ENCODE measurements around the gene EXOSC9.
A peak's percentile ranks its signal among the peaks of the same experiment; 100 is the strongest.
"Not testable (repeated sequence)": the region's sequence is repeated elsewhere in the genome, so short reads cannot be mapped to it uniquely, and the experiment has no call there.

EXOSC9 gene

GRCh38 chr4:121800961-121801714 lies at the start of gene EXOSC9:
Gene EXOSC9, plus strand, starts transcription at chr4:121801323. Its CDS starts 102 bp downstream, at chr4:121801425.
- DNase-seq (ENCODE audit: low spot score): peak; percentile 89

GRCh38 chr4:121752142-121752541 lies 49.0 kb upstream of the EXOSC9 start:
- not testable (repeated sequence) for DNase-seq (ENCODE audit: low spot score)

GRCh38 chr4:121758925-121759568 lies 42.1 kb upstream of the EXOSC9 start:
- no peak for DNase-seq (ENCODE audit: low spot score)

GRCh38 chr4:121760205-121760604 lies 40.9 kb upstream of the EXOSC9 start:
- no peak for DNase-seq (ENCODE audit: low spot score)

GRCh38 chr4:121764303-121764701 lies 36.8 kb upstream of the EXOSC9 start:
- DNase-seq (ENCODE audit: low spot score): no peak

GRCh38 chr4:121764702-121765367 lies 36.3 kb upstream of the EXOSC9 start, which contains the start of gene SMIM43:
Gene SMIM43, minus strand, starts transcription at chr4:121765164. Its CDS starts 59 bp downstream, at chr4:121765105.
- peak; percentile 58 for DNase-seq (ENCODE audit: low spot score)

- DNase-seq (ENCODE audit: low spot score): no peak
Observed at GRCh38 chr4:121765368-121765705, 35.8 kb upstream of the EXOSC9 start.

GRCh38 chr4:121765971-121766538 lies 35.1 kb upstream of the EXOSC9 start:
- no peak for DNase-seq (ENCODE audit: low spot score)

- DNase-seq (ENCODE audit: low spot score): no peak
Observed at GRCh38 chr4:121767166-121767565, 34.0 kb upstream of the EXOSC9 start.

- DNase-seq (ENCODE audit: low spot score): no peak
Observed at GRCh38 chr4:121769341-121769740, 31.8 kb upstream of the EXOSC9 start.

GRCh38 chr4:121771869-121772268 lies 29.3 kb upstream of the EXOSC9 start:
- DNase-seq (ENCODE audit: low spot score): no peak

- DNase-seq (ENCODE audit: low spot score): no peak
Observed at GRCh38 chr4:121773883-121774282, 27.2 kb upstream of the EXOSC9 start.

- no peak for DNase-seq (ENCODE audit: low spot score)
Observed at GRCh38 chr4:121776610-121777401, 24.3 kb upstream of the EXOSC9 start.

- DNase-seq (ENCODE audit: low spot score): no peak
Observed at GRCh38 chr4:121777625-121778024, 23.5 kb upstream of the EXOSC9 start.

GRCh38 chr4:121778991-121779628 lies 22.0 kb upstream of the EXOSC9 start:
- DNase-seq (ENCODE audit: low spot score): no peak

- DNase-seq (ENCODE audit: low spot score): no peak
Observed at GRCh38 chr4:121783210-121783609, 17.9 kb upstream of the EXOSC9 start.

- no peak for DNase-seq (ENCODE audit: low spot score)
Observed at GRCh38 chr4:121784401-121784800, 16.7 kb upstream of the EXOSC9 start.

- DNase-seq (ENCODE audit: low spot score): no peak
Observed at GRCh38 chr4:121784975-121785374, 16.1 kb upstream of the EXOSC9 start.

GRCh38 chr4:121785479-121785878 lies 15.6 kb upstream of the EXOSC9 start:
- DNase-seq (ENCODE audit: low spot score): no peak

- DNase-seq (ENCODE audit: low spot score): no peak
Observed at GRCh38 chr4:121786221-121786620, 14.9 kb upstream of the EXOSC9 start.

- DNase-seq (ENCODE audit: low spot score): no peak
Observed at GRCh38 chr4:121788896-121789295, 12.2 kb upstream of the EXOSC9 start.
